GM21423 (cell line): Measurements from ENCODE around the gene MNT.
A peak's percentile ranks its signal among the peaks of the same experiment; 100 is the strongest.

Experiments used
- ATAC-seq: cut with Tn5 transposase; IDR thresholded peaks from one replicate; pipeline ENCODE4 v1.9.1; 2021; ENCODE audit warnings: mild to moderate bottlenecking, moderate library complexity; ENCODE audit not compliant: unreplicated experiment

The MNT gene

DNA sequence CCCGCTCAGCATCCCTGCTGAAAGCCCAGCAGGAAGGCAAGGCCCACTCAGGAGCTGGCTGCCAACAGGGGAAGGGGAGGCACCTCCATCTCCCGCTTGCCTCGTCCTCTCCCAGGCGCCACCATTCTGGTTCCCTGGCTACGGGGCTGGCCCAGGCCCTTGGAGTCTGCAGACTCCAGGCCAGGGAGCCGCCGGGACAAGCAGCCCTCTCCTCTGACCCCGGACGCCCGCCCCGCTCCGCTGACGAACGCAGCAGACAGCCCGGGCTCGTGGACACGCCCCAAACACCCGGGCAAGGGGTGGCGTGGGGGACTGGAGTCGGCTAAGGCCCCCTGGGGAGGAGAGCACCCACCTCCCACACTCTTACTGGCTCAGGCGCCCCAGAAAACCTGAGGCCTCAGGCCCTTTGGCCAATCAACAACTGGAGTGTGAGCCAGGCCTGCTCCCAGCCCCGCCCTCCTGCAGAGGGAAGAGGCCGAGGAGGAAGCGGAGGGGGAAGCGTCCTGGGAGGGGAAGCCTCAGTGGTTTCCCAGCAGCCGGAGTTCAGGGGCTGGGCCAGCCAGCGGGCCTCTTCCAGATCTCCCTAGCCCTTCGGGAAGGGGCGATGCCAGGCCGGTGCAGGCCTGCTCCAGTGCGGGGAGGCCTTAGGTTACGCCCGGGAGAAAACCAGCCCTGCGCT lies 4.2 kb downstream of the MNT start:
- ATAC-seq = peak; percentile 6

DNA sequence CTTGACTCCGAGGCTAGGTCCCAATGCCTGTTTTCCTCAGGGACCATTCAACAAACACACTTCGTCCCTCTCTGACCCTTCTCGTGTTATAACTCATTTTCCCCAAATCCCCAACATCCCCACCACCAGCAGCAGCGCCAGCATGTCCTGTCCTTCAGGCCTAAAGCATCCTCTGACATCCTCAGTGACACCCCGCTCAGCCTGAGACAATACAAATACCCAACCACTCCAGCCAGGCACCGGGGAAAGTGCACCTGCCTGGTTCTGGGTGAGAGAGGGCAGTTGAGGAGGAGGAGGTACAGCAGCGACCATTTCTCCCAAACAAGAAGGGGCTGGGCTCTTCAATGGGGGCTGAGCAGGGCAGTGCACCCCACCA lies 4.7 kb downstream of the MNT start:
- ATAC-seq = no peak

DNA sequence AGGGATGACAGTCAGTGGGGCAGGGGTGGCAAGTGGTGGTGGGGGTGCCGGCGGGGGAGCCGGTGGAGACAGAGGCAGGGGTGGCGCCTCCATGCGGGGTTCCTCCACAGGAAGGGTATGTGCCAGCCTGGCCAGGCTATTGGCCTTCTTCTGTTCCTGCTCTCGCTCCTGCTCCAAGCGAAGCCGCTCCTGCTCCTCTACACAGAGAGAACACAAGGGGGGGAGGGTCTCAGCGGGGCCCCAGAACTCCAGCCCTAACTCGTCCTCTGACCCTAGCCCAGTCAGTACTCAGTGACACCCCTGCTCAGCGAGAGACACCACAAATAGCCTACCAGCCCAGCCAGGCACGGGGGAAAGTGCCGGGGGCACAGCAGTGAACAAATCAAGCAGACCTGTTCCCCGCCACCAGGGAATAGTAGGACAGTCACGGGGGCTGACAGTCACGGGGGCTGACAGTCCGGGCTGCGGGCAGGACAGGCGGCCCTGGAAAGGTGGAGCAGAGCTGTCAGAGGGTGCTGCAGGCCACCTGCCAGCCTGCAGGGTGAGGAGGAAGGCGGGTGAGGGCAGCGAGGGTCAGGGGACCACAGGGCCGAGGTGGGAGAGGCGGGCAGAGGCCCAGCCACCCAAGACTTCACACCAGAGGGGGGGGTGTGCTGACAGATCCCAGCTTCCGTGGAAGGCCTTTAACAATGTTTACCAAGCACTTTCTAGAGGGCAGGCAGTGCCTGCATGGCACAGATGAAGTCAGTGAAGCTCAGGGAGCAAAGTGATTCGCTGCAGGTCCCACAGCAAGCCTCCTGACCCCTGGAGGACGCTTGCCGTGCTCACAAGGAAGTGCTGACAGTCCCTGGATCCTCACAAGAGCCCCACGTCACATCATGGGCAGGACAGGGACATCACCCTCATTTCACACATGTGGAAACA lies 5.3 kb downstream of the MNT start:
- no peak for ATAC-seq

DNA sequence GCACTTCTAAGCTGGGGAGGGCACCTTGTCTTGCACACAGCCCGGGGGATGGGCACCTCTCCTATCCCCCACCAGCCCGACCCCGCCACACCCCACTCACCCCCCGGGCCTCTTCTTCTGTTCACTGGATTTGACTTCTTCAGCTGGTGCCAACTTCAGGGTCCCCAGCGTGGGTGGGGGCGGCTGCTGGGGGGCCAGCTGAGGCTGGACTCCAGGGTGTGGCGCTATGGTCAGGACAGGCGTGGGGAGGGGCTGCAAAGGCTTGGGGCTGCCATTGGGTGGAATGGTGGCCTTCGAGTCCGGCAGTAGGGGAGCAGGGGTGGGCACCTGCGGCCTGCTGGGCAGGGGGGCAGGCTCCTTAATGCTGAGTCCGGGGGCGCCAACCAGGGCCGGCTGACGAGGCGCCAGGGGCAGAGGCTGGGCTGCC lies 6.1 kb downstream of the MNT start:
- no peak for ATAC-seq

DNA sequence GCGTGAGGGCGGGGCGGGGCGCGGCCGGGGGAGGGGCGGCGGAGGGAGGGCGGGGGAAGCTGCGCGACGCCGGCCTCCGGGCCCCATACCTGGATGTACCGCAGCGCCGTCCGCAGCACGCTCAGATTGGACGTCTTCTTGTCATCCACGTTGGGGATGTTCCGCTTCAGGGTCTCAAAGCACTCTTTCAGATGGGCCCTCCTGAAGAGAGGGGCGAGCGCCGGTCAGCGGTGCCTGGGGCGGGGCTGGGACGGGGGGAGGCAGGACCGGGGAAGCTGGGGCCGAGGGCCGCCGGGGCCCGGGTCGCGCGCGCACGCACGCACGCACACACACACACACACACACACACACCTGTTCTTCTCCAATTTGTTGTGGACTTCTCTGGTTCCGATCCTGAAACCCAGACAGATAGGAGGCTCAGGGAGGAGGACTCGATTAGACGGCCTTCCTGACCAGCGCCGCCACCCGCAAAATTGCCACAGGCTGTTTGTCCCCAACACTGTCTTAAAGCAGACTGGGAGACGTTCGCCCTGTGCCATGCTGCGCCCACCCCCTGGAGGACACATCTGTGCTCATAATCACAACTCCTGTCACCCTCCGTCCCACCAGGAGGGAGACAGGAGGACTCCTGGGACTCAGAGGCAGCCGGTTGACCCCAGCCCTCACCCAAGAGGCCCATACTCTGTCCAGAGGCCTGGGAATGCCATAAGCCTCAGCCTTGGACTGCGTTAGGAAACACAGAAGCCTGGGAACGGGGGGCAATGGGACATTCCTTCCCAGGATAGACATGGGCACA lies 6.7 kb downstream of the MNT start:
- no peak for ATAC-seq

DNA sequence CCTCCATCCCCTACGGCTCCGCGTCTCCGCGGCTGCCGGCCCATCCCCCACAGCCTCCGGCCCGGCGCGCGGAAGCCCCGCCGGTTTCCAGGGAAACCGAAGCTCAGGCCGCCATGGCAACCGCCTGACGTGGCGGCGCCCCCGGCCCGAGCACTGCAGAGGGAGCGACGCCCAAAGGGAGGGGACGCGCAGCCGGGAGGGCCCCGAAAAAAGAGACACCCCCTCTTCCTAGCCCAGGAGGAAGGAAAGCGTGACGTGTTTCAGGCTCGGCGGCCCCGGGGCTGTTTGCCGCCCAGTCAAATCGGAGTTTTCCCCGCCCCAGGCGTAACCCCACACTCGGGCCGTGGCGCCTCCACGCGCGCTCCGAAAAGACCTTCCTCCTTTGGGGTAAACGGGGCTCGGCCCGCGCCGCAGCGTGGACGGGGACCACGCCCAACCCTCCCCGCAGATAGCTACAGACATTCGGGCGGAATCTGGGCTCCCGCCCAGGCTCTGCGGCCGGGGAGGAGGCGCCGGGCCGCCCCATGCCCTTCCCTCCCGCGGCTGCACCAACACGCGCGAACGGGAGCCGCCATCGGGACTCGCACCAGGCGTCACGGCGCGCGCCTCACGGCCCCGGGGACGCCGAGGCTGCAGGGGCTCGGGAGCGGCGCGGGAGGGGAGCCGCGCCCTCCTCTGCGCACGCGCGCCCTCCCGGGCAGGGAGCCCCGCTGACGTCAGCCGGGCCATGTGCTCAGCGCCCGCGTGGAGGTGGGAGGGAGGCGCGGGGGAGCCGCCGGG lies 7.5 kb downstream of the MNT start:
- ATAC-seq = peak; percentile 33

DNA sequence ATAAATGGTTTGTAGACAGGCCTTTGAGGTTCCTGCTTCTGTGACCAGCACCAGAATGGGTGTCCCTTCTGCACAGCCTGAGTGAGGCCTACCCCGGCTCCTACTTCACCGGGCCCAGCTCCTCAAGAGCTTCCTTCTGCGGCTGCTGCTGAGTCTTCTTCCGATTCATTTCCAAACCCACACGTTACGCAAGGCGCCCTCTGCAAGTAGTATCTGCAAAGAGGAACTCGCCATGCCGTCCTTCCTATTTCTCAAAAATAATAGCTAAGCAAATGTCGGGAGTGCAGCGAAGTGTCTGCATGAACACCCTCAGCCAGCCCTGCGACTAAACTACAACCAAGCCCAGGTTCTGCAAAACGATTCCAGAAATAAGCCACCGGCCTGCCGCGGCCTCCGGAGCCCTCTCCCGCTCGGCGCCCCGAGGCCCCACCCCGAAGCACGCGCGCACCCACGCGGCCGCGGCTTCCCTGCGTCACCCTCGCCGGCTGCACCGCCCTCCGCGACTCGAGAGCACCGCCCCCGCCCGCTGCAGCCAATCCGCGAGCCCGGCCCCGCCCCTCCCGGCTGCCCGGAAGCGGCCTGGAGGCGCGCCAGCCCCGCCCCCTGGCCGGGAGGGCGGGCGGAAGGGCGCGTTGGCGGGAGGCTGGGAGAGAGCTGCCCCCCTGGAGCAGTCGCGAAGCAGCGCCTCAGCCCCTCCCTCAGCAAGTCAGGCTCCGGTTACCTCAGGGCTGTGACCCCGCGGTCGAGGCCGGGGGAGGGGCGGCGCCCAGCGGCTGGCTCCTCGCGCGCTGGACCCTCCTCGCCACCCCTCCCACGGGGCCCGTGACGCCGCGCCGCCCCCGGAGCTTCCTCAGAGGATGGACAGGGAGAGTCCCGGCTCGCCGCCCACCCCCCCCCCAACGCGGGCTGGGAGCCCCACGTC lies 8.3 kb downstream of the MNT start:
- ATAC-seq = peak; percentile 53

DNA sequence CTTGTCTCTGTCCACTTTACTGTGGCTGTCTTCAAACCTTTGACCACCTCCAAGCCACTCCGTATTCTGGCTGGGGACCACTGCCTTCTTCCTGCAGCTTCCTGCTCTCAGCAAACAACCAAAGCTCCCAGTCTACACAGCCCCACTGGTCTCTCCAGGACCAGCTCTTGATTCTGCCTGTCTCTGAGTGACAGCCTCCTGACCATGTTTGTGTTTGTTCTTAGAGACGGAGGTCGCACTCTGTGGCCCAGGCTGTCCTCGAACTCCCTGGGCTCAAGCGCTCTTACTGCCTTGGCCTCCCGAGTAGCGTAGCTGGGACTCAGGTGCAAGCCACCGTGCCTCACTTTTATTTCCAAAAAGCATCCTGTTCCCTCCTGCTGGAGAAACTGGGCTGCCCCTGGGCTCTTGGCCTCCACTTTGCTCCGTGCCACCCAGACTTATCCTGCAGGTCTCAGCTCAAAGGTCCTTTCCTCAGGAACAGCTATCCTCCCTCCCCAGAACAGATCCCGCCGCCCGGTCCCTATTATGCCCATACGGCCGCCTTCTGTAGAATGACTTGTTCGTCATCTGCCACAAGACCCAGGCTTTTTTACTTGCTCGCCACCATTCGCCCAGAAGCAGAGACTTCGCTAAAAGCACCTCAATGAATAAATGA lies 9.1 kb downstream of the MNT start:
- no peak for ATAC-seq

DNA sequence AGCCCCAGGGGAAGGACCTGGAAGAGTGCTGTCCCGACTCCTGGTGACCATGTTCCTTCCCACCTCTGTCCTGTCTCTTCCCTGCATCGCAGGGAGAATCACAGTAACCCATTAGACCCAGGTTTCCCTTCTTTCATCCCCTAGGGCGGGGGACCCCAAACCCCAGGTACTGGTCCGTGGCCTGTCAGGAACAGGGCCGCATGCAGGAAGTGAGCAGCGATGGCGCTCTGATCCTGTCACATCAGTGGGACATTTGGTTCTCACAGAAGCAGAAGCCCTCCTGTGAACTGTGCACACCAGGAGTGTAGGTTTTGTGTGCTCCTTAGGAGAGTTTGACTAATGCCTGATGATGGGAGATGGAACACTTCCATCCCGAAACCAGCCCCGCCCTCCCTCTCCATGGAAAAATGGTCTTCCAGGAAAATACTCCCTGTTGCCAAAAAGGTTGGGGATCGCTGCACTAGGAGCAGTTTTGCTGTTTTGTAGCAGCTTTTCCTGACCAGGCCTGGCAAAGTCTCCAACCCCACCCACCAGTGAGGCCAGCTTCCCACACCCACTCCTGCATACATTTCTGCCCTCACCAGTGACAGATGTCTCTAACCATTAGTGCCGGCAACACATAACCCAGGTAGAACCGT lies 10.5 kb downstream of the MNT start:
- ATAC-seq = no peak

DNA sequence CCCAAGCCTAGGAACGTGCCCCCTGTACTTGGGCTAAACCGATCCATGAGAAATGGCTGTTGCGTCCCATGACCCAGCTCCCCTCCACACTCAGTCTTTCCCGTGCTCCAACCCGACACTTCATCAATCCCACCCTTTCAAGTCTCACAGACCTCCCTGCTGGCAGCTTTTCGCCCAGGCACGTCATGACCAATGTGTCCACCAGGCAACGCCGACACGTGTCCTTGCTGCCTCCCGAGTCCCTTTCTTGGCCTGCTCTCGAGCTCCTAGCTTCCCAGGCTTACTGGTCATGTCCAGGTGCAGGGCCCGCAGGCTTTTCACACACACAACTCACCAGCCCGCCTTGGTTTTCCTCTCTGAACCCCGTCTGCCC lies 12.2 kb downstream of the MNT start:
- no peak for ATAC-seq

DNA sequence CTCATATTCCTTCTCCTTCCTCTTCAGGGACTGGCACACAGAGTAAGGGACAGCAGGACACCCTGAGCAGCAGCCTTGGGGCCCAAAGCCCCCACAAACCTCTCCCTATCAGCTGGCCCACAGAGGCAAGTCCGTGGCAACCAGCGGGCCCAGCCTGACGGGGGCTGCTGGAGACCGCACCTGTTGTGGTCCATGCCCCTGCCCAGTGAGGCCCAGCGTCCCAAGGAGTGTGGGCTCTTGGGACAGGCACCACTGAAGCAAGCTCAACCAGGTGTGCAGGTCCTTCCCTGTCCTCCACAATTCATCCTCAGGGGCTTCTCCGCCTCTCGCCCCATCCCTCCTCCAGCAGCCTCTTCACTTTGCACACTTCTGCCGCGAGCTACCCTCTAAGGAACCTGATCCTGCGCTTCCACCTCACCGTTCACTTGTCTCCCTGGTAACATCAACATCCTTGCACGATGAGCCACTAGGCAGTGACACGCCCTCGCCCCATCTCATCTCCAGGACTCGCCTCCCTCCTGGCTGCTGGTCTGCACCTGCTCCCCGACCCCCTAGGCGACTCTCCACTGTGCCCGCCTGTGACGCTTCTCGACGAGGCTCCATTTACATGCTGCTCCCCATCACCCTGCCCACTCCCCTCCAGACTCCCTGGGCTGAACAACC lies 12.7 kb downstream of the MNT start:
- no peak for ATAC-seq

DNA sequence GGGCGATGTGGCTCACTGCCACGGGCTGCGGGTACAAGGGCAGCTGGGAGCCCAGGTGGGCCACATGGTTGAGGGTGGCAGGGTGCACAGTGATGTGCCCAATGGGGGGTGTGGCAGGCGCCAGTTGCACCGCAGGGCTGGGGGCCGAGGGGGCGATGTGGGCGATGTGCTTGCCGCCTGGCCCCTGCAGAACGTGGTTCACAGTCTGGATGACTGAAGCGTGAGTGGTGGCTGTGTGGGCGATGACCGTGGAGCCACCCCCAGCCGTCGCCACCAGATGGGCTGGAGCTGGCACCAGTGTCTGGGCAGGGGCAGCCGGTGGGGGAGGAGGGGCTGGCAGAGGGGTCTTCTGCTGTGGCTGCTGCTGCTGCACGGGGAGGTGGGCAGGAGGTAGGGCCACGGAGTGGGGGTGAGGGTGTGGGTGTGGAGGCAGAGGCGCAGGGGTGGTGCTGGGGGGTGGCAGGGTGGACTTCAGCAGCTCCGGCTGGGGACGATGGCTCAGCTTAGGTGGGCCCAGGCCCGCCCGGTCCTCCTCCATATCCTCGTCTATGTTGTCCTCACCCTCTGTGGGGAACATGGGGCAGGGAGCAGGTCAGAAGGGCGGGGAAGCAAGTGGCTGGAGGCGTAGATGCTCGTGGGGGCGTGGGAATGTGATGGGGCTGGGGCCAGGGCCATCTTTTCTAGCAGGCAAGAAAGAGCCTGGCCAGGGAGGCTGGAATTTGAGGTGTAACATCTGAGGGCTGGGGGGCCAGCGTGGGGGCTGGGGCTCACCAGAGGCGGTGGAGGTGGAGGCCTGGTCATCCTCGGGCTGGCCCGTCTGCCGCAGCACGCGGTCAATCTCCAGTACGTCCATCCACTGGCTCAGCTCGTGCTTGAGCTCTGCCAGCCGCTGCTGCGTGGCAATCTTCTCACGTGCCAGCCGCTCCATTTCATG lies 13.5 kb downstream of the MNT start:
- ATAC-seq = no peak

DNA sequence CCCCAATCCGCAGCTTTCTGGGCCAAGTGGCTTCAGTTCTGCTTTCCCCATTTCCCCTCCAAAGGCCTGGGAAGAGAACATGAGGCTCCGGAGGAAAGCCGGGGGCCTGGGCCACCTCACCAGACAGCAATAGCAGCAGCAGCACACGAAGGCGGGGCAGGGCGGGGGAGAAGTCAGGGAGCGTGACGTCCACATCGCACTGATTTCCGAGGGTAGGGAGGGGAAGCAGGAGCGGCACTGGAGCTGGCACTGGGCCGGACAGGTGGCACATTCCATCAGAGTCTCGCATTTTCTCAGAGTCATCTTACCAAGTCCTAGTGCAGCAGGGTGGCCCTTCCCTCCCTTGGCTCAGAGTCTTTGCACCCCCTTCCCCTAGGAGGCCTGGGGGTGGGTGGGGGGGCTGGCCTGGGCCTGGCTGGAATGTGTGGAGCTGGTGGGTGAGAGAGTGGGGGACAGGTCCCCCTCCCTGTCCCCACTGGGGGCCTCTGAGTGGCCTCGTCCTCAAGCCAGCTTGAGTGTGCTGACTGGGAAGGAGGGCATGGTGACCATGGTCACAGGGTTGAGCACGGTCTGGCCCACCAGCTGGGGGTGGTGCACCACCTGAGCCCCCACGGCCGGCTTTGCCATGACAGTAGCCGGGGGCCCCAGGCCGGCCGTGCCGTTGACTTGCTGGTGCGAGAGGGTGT lies 14.3 kb downstream of the MNT start:
- no peak for ATAC-seq

DNA sequence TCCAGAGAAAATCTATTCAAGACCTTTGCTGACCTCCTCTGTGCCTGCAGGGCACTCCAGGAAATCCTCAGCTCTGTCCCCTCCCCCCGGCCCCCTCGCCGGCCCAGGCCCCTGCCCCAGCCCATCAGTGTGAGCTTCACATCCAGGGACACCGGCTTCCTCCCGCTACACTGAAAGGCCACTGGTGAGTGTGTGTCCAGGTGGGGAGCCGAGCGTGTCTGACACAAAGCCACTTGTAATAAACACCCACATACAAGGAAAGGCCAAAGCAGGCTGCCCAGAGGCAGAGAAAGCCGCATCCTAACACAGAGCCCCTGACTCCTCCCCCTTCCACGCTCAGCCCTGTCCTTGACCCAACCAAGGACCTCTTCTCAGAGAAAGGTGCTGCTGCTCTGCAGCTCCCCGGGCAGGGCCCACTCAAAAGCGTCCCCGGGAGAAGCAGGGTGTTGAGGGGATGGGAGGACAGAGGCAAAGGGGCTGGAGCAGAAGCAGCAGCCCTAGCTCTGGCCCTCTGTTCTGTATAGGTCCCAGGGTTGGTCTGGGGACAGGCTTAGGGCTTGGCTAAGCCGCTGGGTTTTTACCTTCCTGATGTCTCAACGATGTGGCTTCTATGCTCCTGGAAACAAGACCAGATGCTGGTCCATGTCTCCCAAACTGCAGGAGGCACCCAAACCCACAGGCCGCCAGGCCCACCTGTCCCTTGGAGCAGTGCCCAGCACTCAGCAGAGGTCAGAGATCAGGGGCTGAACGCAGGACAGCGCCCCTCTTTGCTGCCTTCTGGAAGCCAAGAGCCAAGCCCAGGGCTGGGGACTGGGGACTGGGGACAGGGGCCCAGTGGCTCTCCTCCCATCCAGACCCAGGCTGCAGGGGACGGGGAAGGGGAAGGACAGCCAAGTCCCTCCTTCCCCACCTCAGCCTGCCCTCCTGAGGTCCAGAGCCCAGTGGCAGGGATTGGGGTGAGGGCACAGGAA lies 15.3 kb downstream of the MNT start:
- no peak for ATAC-seq

DNA sequence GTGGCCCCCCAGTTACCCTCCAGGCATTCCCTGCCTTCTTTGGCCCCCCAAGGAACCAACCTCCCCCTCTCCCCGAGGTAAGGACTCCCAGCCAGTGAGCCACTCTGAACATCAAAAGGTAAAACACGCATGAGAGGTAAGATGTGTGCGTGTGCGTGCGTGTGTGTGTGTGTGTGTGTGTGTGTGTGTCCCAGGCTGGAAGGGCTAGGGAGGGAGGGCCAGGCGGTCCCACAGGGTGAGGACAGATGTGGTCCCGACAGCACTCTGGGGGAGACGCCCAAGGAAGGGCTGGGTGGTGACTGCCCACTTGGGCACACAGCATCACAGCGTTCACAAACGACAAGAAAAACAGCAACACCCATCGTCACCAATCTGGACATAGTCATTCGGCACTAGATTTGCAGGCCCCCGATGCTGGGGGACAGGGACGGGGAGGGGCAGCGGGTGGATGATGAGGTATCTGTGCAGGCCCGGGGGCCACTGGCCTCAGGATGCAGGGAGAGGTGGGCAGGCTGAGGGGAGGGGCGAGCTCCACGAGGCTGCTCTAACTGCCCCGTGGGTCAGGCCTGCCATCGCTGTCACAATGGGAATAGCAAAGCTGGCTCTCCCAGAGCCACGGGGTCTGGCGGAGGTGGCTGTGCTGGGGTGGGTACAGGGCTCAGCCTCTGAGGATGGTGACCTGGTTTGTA lies 16.3 kb downstream of the MNT start:
- ATAC-seq = no peak
